ACHN (cell line): ENCODE data around the gene NDUFV1.
"Not testable (repeated sequence)": the region's sequence is repeated elsewhere in the genome, so short reads cannot be mapped to it uniquely, and the experiment has no call there.

Experiments
- DNase-seq: peaks from one replicate; pipeline ENCODE4 v3.0.0-alpha.2; 2015
- in situ Hi-C: cut with HindIII; loops from 2 replicates; pipeline ENCODE4 v1.10.0; 2017; ENCODE audit warnings: low sequenced_read_pairs, low pct_ligation_motif_present, low pct_unique_long_range_greater_than_20kb

The NDUFV1 gene

DNA sequence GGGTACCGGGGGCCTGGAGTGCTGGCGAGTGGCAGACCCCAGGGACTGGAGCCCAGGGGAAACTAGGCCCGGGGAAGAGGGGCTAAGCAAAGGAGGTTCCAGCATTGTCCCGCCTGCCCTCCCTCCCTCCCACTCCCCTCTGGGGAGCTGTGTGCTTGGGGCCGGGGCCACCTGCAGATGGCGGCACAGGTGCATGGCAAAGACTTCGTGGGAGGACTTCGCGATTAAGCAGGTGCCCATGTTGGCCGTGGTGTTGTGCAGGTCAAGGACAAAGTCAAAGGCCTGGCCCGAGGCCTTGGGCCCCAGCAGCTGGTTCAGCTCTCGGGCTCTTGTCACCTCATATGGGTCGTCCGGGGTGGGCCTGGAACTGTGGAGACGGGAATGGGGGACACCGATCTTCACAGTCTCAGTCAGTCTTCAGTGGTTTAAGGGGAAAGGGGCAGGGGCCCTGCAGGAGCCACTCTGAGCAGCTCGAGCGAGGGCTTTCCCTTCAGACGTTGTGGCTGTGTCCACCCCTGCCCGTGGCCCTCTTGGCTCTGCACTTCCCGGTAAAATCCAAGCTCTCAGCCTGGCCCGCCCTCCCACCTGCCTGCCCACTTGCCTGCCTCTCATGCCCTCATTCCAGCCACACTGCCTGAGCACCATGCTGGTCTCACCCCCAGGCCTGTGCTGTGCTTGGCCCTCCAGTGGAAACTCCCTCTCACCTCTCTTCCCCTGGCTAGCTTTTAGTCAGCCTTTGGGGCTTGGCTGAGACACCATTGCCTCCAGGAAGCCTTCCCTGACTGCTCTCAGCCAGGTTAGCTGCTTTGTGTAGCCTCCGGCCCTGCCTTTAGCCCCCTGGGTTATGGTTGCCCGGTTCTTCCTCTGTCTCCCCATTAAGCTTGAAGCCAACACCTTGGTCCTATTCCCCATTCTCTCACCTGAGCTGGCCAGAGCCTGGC is 39.1 kb downstream of the NDUFV1 start:
- in situ Hi-C loops: no loop called here
- DNase-seq: no peak

DNA sequence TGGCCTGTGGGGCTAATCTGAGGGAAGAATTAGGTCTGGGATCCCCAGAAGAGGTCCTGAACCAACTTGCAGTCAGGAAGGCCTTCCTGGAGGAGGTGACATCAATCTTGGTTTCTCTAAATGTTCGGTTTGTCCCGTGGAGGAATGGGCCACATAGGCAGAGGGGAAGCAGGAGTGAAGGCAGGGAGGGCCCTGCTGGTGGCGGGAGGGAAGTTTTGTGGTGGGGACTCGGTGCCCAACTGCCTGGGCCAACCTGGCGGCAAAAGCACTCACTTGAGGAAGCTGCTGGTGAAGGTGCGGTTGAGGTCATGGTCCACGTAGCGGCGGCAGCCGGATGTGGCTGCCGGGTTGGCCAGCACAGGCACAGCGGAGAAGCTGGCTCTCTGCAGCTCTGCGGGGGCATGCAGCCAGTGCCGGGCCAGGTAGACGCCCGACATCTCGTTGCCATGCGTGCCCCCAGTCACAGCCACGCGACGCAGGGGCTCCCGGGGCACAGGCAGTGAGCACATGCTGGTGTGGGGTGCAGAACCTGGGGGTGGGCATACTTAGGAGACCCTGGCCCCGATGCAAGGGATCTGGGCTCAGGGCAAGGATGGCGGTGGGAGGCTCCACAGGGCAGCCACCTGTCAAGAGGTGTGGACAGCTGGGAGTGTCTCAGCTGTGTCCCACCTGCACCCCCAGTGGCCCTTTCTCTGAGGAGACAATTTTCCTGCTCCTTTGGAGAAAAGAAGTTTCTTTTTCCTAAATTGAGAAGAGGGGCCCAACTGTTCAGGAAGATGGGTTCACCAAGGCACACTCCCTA is 40.0 kb downstream of the NDUFV1 start:
- in situ Hi-C loops: no loop called here
- DNase-seq: no peak

DNA sequence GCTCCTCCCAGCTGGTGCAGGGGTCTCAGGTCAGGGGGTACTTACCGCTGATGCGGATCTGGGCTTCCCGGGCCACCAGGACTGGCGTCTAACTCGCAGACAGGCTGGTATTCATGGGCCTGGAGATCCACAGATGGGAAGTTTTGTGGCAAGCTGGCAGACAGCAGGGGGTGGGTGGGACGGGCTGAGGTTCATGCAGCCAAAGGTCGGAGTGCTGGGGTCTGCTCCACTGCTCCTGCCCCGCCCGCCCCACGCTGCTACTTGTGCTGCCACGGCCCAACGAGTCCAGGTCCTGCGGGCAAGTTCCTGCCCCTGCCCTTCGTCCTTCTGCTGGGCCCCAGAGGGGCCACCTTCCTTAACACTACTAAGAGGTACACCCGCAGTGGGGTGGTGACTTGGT is 40.7 kb downstream of the NDUFV1 start:
- in situ Hi-C loops: no loop called here
- DNase-seq: no peak

DNA sequence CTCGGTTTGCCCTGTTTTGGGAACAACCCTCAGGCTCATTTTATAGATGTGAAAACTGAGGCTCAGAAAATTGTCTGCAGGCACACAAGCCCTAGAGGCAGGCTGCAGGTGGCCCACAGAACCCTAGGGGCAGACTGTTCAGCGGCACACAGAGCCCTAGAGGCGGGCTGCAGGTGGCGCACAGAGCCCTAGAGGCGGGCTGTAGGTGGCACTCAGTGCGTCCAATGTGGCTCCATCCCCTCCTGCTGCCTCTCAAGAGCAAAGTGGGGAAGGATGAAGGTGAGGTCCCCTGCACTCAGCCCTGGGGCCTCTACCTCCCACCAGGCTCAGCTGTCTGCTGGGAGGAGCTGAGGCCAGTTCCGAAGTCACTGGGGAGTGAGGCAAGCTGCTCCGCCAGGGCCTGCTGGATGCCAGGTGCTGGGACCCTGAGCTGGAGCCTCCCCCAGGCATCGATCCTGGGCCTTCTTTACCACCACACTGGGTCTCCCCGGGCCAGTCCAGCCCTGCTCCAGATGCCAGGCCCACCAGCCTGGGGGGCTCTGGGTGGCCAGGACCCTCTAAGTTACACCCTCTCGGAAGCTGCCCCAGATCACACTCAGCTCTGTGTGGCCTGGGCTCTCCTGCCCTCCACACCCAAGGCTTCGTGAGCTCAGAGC is 41.5 kb downstream of the NDUFV1 start:
- DNase-seq: peak; percentile 32
- in situ Hi-C loops: no loop called here

DNA sequence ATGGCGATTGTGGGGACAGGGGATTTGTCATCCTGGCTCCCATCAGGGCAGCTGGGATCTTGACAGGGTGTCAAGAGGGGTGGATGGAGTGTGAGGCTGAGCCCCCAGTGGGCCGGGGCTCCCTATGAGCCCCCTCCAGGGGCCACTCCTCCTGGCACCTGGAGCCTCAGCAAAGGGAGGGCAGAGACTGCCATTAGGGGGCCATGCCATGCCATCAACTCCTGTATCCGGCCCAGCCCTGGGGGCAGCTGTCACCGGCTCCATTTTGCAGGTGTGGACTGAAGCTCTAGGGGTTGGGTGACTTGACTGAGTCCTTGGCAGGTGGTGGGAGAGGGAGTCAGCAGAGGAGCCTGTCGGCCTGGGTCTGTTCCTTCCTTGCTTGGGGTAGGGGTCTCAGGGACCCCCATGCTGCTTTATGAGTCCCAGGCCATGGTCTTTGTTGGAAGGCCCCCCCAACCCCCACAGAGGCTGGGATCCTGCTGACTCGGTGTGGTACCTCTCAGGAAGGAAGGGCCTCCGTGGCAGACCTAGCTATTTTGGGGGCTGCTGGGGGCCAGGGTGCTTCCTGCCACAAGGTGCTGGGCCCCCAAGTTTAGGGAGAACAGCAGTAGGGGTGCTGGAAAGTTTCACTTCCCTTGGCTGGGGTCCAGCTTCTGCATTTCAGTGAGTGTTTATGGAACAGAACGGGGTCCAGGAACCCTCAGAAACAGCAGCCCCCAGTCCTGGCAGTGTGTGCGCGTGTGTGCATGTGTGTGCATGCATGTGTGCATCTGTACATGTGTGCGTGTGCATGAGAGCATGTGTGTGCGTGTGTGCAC is 42.3 kb downstream of the NDUFV1 start:
- in situ Hi-C loops: no loop called here
- no peak for DNase-seq

DNA sequence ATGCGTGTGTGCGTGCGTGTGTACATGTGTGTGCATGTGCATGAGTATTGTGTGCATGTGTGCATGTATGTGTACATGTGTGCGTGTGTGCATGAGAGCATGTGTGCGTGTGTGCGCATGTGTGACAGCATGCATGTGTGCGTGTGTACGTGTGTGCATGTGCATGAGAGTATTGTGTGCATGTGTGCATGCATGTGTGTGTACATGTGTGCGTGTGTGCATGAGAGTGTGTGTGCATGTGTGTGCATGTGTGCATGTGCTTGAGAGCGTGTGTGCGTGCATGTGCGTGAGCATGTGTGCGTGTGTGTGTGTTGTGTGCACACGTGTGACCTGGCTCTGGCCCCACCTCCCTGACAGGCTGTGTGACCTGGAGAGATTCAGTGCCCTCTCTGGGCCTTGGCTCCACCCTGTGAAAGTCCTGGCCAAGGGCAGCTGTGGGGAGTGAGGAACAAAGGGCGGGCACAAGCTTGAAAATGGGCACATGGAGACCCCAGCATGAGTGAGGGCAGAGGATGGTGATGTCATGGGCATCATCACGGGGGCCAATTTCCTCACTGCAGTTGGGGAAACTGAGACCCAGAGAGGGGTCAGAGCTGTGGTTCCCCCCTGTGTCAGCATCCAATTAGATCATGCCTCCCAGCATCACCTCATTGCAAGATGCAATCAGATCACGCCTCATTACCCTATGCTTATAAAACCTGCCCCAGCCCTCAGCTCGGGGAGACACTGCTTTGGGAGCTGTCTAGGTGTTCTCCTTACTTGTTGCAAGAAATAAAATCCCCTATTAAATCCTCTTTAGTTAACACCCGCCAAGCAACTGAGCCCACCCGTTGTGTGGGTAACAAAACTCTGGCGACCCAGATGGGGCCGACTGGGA is 43.1 kb downstream of the NDUFV1 start:
- in situ Hi-C loops: no loop called here

DNA sequence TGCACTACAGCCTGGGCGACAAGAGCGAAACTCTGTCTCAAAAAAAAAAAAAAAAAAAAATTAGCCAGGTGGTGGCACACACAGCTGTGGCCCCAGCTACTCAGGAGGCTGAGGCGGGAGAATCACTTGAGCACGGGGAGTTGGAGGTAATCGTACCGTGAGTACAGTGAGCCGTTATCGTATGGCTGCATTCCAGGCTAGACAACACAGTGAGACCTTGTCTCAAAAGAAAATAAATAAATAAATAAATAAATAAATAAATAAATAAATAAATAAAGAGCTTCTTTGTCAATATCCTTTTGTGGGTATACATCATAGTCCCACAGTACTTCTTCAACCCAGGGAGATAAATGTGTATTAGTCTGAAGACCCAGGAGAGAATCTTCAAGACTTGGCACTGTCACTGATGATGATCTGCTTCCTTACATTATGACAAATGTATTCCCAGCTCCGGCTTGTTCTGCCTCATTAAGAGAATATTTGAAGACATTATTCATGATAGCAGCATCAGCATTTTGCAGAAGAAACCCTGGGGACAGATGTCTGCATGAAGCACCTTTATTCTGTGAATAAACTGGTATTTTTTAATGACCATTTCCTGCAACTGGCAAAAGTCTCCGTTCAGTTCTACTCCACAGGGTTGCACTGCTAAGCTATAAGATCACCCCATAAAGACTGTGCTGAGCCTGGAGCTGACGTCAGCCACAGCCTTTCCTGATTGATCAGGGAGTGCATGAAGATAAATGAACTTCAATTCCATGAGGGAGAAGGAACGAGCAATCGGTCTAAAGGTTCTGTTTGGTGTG is 45.4 kb downstream of the NDUFV1 start:
- DNase-seq: no peak
- in situ Hi-C loops: no loop called here

More for the DNA sequence above, 43.1 kb downstream of the NDUFV1 start:
- peak; percentile 33 for DNase-seq

DNA sequence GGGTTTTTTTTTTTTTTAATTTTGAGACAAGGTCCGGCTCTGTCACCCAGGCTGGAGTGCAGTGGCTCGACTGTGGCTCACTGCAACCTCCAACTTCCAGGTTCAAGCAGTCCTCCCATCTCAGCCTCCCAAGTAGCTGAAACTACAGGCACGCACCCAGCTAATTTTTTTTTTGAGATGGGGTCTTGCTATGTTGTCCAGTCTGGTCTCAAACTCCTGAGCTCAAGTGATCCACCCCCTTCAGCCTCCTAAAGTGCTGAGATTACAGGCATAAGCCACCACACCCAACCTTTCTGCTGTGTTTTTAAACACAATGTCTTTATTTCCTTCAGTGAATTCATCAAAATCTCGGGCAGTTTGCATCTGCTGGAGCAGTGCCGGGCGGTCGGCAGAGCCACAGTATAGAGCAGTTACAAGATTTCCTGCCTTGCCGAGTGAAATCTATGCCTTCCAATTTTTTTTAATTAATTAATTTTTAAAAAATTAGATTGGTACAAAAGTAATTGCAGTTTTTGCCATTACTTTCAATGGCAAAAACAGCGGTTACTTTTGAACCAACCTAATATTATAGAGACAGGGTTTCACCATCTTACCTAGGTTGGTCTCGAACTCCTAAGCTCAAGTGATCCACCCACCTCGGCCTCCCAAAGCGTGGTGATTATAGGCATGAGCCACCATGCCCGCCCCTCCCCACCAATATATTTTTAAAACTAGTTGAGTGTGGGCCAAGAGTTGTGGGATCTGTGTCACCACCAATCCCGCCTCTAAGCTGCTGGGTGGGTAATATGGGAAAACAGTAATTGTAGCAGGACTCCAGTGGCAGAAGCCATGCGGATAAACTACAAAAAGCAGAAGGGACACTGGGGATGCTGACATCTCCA is 46.5 kb downstream of the NDUFV1 start:
- in situ Hi-C loops: no loop called here
- DNase-seq: no peak

DNA sequence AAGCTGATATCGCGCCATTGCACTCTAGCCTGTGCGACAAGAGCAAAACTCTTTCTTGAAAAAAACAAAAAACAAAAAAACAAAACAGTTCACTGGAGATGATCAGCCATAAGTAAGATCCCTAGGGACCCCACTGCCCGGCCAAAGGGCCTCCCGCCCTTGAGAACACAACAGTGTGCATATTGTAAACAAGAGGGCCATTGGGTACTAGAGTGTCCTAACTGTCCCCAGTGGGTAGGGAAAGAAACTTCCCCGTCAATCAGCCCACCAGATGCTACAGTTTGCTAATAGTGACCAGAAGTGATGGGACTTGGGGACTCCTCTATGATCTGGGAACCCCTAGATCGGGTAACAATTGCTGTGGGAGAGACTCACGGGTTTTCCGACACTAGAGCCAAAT is 47.5 kb downstream of the NDUFV1 start:
- in situ Hi-C loops: no loop called here
- no peak for DNase-seq

DNA sequence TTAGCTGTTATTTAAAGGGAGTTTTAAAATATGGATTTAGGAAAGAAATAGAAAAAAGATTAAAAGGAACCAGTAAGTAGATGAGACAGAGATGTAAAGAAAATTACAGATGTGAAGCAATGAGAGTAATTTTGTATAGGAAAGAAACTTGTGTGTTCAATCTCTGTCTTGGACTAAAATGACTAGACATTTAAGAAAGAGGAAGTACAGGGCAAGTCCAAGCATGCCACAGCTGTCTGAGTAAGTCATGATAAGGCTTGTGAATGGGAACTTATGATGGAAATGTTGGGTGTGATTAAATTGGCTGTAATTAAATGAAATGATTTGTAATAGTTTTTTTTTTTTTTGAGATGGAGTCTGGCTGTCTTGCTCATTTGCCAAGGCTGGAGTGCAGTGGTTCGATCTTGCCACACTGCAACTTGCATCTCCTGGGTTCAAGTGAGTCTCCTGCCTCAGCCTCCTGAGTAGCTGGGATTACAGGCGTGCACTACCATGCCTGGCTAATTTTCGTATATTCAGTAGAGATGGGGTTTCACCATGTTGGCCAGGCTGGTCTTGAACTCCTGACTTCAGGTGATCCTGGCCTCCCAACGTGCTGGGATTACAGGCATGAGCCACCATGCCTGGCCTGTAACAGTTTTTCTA is 49.7 kb downstream of the NDUFV1 start:
- in situ Hi-C loops: no loop called here
- no peak for DNase-seq

DNA sequence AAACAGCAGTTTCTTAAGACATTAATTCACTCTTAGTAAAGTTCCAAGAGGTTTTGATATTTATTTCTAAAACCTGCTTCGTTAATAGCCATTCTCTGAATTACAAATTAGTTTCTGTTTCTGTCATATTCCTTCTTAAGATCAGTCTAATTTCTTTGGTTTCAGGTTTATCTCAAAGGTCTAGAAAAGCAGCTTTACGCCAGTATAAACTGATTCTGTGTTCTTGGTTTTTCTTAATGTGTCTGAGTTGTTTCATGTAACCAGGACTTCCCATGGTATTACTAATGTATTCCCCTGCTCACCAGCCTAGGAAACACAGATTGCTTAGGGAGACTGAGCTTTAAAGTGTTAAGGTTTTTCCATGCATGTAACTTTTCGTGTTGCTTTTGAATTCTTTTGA is 50.6 kb downstream of the NDUFV1 start:
- in situ Hi-C loops: no loop called here
- DNase-seq: no peak

DNA sequence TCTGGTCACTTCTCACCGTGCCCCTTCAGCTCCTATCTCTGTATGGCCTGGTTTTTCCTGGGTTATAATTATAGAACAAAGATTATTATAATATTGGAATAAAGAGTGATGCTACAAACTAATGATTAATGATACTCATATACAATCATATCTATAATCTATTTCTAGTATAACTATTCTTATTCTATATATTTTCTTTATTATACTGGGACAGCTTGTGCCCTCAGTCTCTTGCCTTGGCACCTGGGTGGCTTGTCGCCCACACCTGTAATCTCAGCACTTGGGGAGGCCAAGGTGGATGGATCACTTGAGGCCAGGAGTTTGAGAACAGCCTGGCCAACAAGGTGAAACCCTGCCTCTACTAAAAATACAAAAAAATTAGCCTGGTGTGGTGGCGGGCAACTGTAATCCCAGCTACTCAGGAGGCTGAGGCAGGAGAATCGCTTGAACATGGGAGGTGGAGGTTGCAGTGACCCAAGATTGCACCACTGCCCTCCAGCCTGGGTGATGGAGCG is 53.0 kb downstream of the NDUFV1 start:
- DNase-seq, in situ Hi-C loops: not testable (repeated sequence)

DNA sequence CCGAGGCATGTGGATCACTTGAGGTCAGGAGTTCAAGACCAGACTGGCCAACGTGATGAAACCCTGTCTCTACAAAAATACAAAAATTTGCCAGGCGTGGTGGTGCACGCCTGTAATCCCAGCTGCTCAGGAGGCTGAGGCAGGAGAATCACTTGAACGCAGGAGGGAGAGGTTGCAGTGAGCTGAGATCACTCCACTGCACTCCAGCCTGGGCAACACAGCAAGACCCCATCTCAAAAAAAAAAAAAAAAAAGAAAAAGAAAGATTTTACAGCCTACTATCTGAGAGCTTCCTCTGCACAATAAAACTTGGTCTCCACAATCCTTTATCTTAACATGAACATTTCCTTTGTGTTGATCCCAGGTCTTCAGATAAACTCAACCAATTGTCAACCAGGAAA is 54.0 kb downstream of the NDUFV1 start:
- in situ Hi-C loops, DNase-seq: not testable (repeated sequence)
